ENCODE data around the gene AOAH.

- TF ChIP-seq, protein P1, sequence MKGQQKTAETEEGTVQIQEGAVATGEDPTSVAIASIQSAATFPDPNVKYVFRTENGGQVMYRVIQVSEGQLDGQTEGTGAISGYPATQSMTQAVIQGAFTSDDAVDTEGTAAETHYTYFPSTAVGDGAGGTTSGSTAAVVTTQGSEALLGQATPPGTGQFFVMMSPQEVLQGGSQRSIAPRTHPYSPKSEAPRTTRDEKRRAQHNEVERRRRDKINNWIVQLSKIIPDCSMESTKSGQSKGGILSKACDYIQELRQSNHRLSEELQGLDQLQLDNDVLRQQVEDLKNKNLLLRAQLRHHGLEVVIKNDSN (IDR thresholded peaks at IDR 0.05) = no peak
- no peak for TF ChIP-seq ZBTB7A (IDR thresholded peaks at IDR 0.05; ENCODE audit: low read depth)
- TF ChIP-seq RAD21 (IDR thresholded peaks at IDR 0.05; ENCODE audit: low read depth) = no peak
- TF ChIP-seq REST (IDR thresholded peaks at IDR 0.05; ENCODE audit: low read depth) = no peak
- TF ChIP-seq EGR1 (IDR thresholded peaks at IDR 0.05) = no peak
- no peak for TF ChIP-seq CEBPB (IDR thresholded peaks at IDR 0.05)
Observed at GRCh38 chr7:36730046-36730445, 5.8 kb upstream of the AOAH start.

Measured in Ishikawa (cell line).